HG02623 (cell line): ENCODE data around the gene NFASC.

ENCODE experiments used
- ATAC-seq: cut with Tn5 transposase; IDR thresholded peaks from one replicate; pipeline ENCODE4 v1.9.1; 2021; ENCODE audit warnings: moderate library complexity; ENCODE audit not compliant: unreplicated experiment

The NFASC gene

DNA sequence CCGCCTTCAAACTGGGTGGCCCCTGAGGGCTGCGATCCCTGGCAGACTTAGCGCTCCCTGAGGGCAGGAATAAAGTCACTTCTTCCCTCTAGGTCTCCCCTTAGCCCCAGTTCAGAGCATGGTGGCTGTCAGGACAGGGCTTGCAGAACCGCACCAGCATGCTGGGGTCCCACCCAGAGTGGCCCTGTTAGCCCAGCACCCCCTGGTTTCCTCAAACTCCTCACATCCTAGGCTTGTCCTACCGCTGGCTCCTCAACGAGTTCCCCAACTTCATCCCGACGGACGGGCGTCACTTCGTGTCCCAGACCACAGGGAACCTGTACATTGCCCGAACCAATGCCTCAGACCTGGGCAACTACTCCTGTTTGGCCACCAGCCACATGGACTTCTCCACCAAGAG is 188.2 kb downstream of the NFASC start:
- no peak for ATAC-seq

DNA sequence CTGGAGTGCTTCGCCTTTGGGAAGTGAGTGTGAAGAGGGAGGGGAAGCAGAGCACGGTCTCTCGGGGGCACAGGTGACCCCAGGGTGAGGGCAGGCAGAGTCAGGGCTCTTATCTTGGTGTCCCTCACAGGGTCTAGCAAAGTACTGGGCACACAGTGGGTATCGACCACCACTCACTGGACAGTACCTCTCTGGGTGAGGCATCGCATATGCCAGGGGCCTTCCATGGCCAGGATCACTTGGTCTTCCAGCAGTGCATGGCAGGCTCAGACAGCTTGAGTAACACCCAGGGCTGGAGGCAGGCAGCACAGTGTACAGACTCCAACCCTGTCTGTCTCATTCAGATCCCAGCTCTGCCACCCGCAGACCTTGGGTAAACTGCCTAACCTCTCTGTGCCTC is 189.0 kb downstream of the NFASC start:
- no peak for ATAC-seq

DNA sequence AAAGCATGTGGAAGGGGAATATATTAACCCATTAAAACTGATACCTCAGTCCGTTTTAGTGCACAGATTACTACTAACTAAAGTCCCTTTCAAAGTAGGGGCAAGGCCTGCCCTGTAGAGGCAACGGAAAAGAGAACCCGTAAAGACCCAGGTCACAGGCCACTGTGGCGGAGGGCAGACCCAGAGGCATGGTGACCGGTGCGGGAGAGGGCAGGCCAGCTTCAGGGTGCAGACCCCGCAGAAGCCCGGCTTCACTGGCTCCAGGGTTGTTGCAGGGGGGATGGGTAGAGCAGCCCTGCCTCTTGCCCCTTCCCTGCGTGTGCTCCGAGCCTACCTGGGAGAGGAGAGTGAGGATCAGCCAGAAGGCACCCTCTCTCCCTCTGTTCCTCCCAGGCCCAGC is 190.1 kb downstream of the NFASC start:
- ATAC-seq: no peak

DNA sequence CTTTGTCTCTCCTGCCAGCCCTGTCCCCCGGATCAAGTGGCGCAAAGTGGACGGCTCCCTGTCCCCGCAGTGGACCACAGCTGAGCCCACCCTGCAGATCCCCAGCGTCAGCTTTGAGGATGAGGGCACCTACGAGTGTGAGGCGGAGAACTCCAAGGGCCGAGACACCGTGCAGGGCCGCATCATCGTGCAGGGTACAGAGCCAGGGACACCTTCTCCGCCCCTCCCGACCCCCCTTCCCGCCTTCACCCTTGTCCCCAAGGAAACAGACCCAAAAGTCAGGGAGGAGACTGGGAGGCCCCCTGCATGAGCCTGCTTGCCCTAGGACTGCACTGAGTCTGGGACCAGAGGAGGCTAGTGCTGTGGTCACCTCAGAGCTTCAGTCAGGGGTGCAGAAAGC is 190.6 kb downstream of the NFASC start:
- no peak for ATAC-seq

- ATAC-seq: no peak
These were observed 191.0 kb downstream of the NFASC start for GRCh38 chr1:205061665-205062069.

GRCh38 chr1:205062319-205062718 is 191.7 kb downstream of the NFASC start:
- no peak for ATAC-seq

DNA sequence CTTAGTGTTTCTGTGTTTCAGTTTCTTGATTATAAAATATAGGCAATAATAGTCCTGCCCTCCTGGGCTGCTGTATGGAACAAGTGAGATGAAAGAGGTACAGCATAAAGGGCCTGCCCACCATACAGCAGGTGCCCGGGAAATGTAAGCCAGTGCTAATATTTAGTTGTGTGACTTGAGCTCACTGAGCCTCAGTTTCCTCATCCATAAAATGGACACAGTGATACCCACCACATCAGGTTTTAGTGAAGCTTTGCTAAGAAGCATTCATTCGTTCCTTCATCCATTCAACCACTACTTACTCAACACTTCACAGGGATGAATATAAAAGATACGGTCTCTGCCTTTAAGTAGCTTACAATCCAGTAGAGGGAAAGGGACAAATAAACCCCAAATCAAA is 192.2 kb downstream of the NFASC start:
- ATAC-seq: no peak

DNA sequence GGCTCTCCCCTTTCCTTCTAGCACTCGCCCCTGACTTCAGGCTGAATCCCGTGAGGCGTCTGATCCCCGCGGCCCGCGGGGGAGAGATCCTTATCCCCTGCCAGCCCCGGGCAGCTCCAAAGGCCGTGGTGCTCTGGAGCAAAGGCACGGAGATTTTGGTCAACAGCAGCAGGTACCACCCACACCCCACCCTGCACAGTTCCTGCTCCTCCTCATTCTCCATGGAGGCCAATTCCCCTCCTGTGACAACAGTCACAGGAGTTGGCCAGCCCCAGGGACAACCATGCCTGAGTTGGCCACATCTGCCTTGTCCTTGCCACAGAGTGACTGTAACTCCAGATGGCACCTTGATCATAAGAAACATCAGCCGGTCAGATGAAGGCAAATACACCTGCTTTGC is 193.6 kb downstream of the NFASC start:
- no peak for ATAC-seq

- no peak for ATAC-seq
These were observed 194.2 kb downstream of the NFASC start for GRCh38 chr1:205064741-205065316.

- no peak for ATAC-seq
These were observed 195.0 kb downstream of the NFASC start for GRCh38 chr1:205065666-205066065.

- ATAC-seq: no peak
These were observed 195.6 kb downstream of the NFASC start for GRCh38 chr1:205066141-205066818.

GRCh38 chr1:205067031-205067430 is 196.4 kb downstream of the NFASC start:
- ATAC-seq: no peak

DNA sequence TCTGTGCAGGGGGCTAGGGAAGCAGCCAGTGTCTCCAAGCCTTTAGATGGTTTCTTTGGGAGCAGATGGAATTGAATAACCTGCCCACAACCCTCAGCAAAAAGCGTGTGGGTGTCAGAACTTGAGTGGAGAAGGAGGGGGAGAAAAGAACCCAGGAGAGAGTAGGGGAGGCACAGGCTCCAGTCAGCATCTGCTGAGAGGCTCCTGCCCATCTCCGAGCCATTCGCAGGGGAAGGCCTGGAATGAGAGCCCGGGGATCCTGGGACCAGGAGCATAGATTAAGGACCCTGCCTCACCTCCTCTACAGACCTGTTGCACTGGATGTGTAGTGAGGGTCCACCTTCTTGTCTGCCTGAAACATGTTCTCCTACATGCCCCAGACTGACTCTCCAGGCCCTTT is 197.3 kb downstream of the NFASC start:
- ATAC-seq: no peak

DNA sequence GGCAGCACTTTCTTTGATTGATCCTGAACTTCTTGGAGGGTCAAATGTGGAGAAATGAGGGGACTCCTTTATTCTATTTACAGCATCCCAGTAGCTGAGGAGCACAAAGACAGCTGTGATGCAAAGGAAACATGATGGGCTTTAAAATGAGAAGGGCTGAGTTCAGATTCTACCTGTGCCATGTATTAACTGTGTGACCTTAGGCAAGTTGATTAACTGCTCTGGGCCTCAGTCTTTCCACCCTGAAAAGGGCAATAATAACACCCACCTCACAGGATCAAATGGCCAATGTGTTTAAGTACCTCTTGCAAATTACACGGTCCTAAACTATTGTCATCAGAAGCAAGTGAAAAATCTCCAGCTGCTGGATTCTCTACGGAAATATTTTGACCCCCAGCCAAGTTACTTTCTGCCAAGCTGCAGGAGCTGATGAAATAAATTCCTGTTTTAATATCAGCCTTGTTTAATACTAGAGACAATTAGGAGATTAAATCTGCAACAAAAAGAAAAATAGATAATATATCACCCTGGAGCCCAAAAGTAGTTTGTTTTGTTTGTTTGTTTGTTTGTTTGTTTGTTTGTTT is 197.9 kb downstream of the NFASC start:
- ATAC-seq: no peak

DNA sequence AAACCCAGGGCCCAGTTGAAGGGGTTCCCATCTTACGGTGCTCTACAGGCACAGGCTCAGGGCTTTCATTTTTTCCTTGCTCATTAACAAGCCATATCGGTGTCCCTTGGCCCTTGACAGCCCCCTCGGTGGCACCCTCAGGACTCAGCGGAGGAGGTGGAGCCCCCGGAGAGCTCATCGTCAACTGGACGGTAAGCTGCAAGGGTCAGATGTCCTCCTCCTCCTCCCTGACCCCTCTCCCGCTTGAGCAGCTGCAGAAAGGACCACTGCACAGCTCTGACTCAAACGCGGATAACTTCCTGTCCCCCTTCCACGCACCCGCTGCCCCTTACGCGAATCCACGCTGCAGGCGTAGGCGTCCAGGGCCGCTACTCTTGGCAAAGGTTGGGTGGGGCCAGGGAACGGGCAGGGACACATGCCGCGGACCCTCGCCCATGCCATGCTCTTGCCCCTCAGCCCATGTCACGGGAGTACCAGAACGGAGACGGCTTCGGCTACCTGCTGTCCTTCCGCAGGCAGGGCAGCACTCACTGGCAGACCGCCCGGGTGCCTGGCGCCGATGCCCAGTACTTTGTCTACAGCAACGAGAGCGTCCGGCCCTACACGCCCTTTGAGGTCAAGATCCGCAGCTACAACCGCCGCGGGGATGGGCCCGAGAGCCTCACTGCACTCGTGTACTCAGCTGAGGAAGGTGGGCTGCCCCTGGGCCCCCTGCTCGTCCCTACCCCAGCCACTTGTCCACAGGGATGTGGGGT is 198.9 kb downstream of the NFASC start:
- no peak for ATAC-seq

GRCh38 chr1:205071028-205071409 is 200.4 kb downstream of the NFASC start:
- ATAC-seq: no peak

DNA sequence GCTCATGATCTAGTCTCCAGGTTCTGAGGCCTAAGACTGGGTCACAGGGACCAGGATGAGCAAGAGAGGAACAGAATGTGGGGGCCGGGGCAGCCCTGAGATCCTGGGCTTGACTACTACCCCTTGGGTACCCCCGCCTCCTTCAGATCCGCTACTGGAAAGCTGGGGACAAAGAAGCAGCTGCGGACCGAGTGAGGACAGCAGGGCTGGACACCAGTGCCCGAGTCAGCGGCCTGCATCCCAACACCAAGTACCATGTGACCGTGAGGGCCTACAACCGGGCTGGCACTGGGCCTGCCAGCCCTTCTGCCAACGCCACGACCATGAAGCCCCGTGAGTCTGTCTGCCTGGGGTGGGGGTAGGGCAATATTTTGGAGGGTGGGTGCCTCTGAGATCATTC is 201.1 kb downstream of the NFASC start:
- no peak for ATAC-seq

- ATAC-seq: no peak
These were observed 201.6 kb downstream of the NFASC start for GRCh38 chr1:205072286-205072685.
